ENCODE data around the gene MAP3K7.

MAP3K7 gene

GRCh38 chr6:90586836-90587638, at the start of gene MAP3K7:
Gene MAP3K7 (minus strand): TSS chr6:90587072. CDS start chr6:90586883, 189 bp downstream.
- peak; percentile 94 for DNase-seq

GRCh38 chr6:90631046-90631445, 44.2 kb upstream of the MAP3K7 start:
- DNase-seq = no peak

- no peak for DNase-seq
Observed at GRCh38 chr6:90621581-90621980, 34.7 kb upstream of the MAP3K7 start.

GRCh38 chr6:90619221-90619620, 32.3 kb upstream of the MAP3K7 start:
- no peak for DNase-seq

GRCh38 chr6:90612313-90612680, 25.4 kb upstream of the MAP3K7 start:
- no peak for DNase-seq

- no peak for DNase-seq
Observed at GRCh38 chr6:90611543-90612312, 24.9 kb upstream of the MAP3K7 start.

- peak; percentile 28 for DNase-seq
Observed at GRCh38 chr6:90610751-90611542, 24.1 kb upstream of the MAP3K7 start.

GRCh38 chr6:90610301-90610750, 23.5 kb upstream of the MAP3K7 start:
- no peak for DNase-seq

- no peak for DNase-seq
Observed at GRCh38 chr6:90605749-90606340, 19.0 kb upstream of the MAP3K7 start.

GRCh38 chr6:90604546-90604945, 17.7 kb upstream of the MAP3K7 start:
- DNase-seq = no peak

- no peak for DNase-seq
Observed at GRCh38 chr6:90599151-90599550, 12.3 kb upstream of the MAP3K7 start.

GRCh38 chr6:90598192-90598951, 11.5 kb upstream of the MAP3K7 start:
- DNase-seq = no peak

GRCh38 chr6:90596967-90597539, 10.2 kb upstream of the MAP3K7 start:
- DNase-seq = no peak

GRCh38 chr6:90595854-90596253, 9.0 kb upstream of the MAP3K7 start:
- DNase-seq = no peak

GRCh38 chr6:90586546-90586835, 381 bp downstream of the MAP3K7 start:
- peak; percentile 40 for DNase-seq

- DNase-seq = no peak
Observed at GRCh38 chr6:90584636-90585255, 2.1 kb downstream of the MAP3K7 start.

- no peak for DNase-seq
Observed at GRCh38 chr6:90583836-90584481, 2.9 kb downstream of the MAP3K7 start.

GRCh38 chr6:90583179-90583835, 3.6 kb downstream of the MAP3K7 start:
- DNase-seq = no peak

GRCh38 chr6:90581146-90581545, 5.7 kb downstream of the MAP3K7 start:
- no peak for DNase-seq

- no peak for DNase-seq
Observed at GRCh38 chr6:90578894-90579549, 7.8 kb downstream of the MAP3K7 start.
